Anterior cingulate cortex (tissue), 58 donors: Measurements from ENCODE around the gene COL5A1.

Source experiments
- DNase-seq, 58 donors: peaks; one replicate each; lab custom pipeline; 2025; lab: John Stamatoyannopoulos, UW

COL5A1 gene

GRCh38 chr9:134881313-134881670, 239.7 kb downstream of the COL5A1 start:
- DNase-seq = no peak

- no peak for DNase-seq
Observed at GRCh38 chr9:134882204-134882785, 240.7 kb downstream of the COL5A1 start.

GRCh38 chr9:134883040-134883782, 241.6 kb downstream of the COL5A1 start:
- DNase-seq = no peak

- no peak for DNase-seq
Observed at GRCh38 chr9:134884492-134884891, 242.9 kb downstream of the COL5A1 start.

- DNase-seq = no peak
Observed at GRCh38 chr9:134885001-134885678, 243.5 kb downstream of the COL5A1 start.

- no peak for DNase-seq
Observed at GRCh38 chr9:134885679-134886412, 244.2 kb downstream of the COL5A1 start.

GRCh38 chr9:134886413-134886913, 244.9 kb downstream of the COL5A1 start:
- DNase-seq = no peak

- no peak for DNase-seq
Observed at GRCh38 chr9:134887219-134887618, 245.6 kb downstream of the COL5A1 start.

GRCh38 chr9:134887686-134888602, 246.3 kb downstream of the COL5A1 start:
- no peak for DNase-seq

GRCh38 chr9:134888603-134889190, 247.1 kb downstream of the COL5A1 start:
- DNase-seq = no peak

- DNase-seq = no peak
Observed at GRCh38 chr9:134889386-134890154, 248.0 kb downstream of the COL5A1 start.

- no peak for DNase-seq
Observed at GRCh38 chr9:134890155-134890495, 248.5 kb downstream of the COL5A1 start.

- no peak for DNase-seq
Observed at GRCh38 chr9:134891053-134891452, 249.4 kb downstream of the COL5A1 start.

GRCh38 chr9:134891713-134892112, 250.1 kb downstream of the COL5A1 start:
- DNase-seq = no peak

GRCh38 chr9:134892221-134892620, 250.6 kb downstream of the COL5A1 start:
- no peak for DNase-seq

- no peak for DNase-seq
Observed at GRCh38 chr9:134892820-134893420, 251.3 kb downstream of the COL5A1 start.
